Cerebellar nuclear complex (tissue), 1 donor: ENCODE data around the gene PSMD14.

Experiments
- DNase-seq, 2 experiments: peaks; one replicate each; lab custom pipeline; 2025; lab: John Stamatoyannopoulos, UW

Gene PSMD14

GRCh38 chr2:161448431-161448830 lies 140.2 kb downstream of the PSMD14 start:
- no peak for DNase-seq
